Tibial nerve (tissue), 4 donors: ENCODE results near the gene SFMBT2. TPM values are rescaled to one million over a fixed set of nuclear protein-coding genes. Genes with fewer than 3 reads are reported as not detected.
"Not testable (repeated sequence)": the region's sequence is repeated elsewhere in the genome, so short reads cannot be mapped to it uniquely, and the experiment has no call there.

Experiments
- DNase-seq, 2 donors: peaks; one replicate each; pipeline ENCODE4 v3.0.0-alpha.2; 2019; ENCODE audit warnings: low spot score in 2 of 2
- H3K27ac ChIP-seq, 4 donors: fragments of 200-600 bp; sonication (generic) in 3 of 4; one replicate each; pipeline ENCODE4 v1.5.1; 2017 to 2019; ENCODE audit warnings: mild to moderate bottlenecking in 1 of 4
- H3K27me3 ChIP-seq, 2 donors: fragments of 200-600 bp; sonication (generic) in 1 of 2; one replicate each; pipeline versions ENCODE4 v1.5.1 to v1.6.0; 2017 to 2019
- H3K36me3 ChIP-seq, 3 donors: fragments of 200-600 bp; sonication (generic); one replicate each; pipeline ENCODE4 v1.5.1; 2018 to 2019
- H3K4me1 ChIP-seq, 4 donors: fragments of 200-600 bp; sonication (generic) in 3 of 4; one replicate each; pipeline ENCODE4 v1.5.1; 2017 to 2019
- H3K4me3 ChIP-seq, 4 donors: fragments of 200-600 bp; sonication (generic) in 3 of 4; one replicate each; pipeline ENCODE4 v1.5.1; 2017 to 2019; ENCODE audit warnings: mild to moderate bottlenecking in 1 of 4, moderate library complexity in 1 of 4
- H3K9me3 ChIP-seq, 4 donors: fragments of 200-600 bp; sonication (generic) in 3 of 4; one replicate each; pipeline ENCODE4 v1.5.1; 2017 to 2019
- CTCF ChIP-seq, 5 experiments: fragments of 200-600 bp in 3 of 5; fragments of 450-650 bp in 2 of 5; sonication (generic) in 3 of 5; IDR thresholded peaks; one replicate each; pipeline ENCODE4 v1.5.1; 2016 to 2019; ENCODE audit warnings: antibody characterized with exemption in 5 of 5, mild to moderate bottlenecking in 3 of 5, moderate library complexity in 2 of 5
- EP300 ChIP-seq, 2 donors: sonication (generic); formaldehyde crosslinking; IDR thresholded peaks; one replicate each; pipeline ENCODE4 v1.6.1; 2017; ENCODE audit warnings: antibody characterized with exemption in 2 of 2, mild to moderate bottlenecking in 1 of 2
- POLR2A ChIP-seq, 2 donors: fragments of 450-650 bp; IDR thresholded peaks; one replicate each; pipeline ENCODE4 v1.6.1; 2017; ENCODE audit warnings: antibody characterized with exemption in 2 of 2, mild to moderate bottlenecking in 2 of 2, moderate library complexity in 2 of 2
- WGBS, 2 donors: methylation state at CpG; one replicate each; pipeline ENCODE4 v1.1.5; 2018; 5-methylcytosine and 5-hydroxymethylcytosine counted together
- total RNA-seq, 4 donors: library from RNA; depleted of rRNA; stranded (reverse); fragments of >200 nt; gene quantifications; one replicate each; pipeline ENCODE4 v1.1.0, GENCODE V29; 2016

Gene SFMBT2
- total RNA-seq, 4 donors from 2014 or later = 10.2 to 24.0 (median 15.4) TPM

GRCh38 chr10:7188456-7189050, 222.3 kb downstream of the SFMBT2 start:
- H3K4me1 ChIP-seq = peaks cover 0 to 15% (median 2%) of the 10 kb centered on the region in 4 donors
- peaks cover 0 to 40% (median 0%) of the 10 kb centered on the region in 3 donors for H3K36me3 ChIP-seq
- 46 to 49% methylated on average over 9 of the region's 9 CpGs for WGBS, 2 donors
- no peak for DNase-seq
- H3K27ac ChIP-seq = peak overlapping the region in 2 of 4 donors; percentile 25 to 58
- no peaks in the 10 kb centered on the region for H3K9me3 ChIP-seq
- H3K27me3 ChIP-seq = no peaks in the 10 kb centered on the region
- H3K4me3 ChIP-seq = no peak overlapping the region
- TF ChIP-seq EP300 (IDR thresholded peaks at IDR 0.05) (peak in 1 of 2 donors; percentile 26), POLR2A (IDR thresholded peaks at IDR 0.05) (no peak)

GRCh38 chr10:7186387-7187018, 224.3 kb downstream of the SFMBT2 start:
- TF ChIP-seq CTCF (IDR thresholded peaks at IDR 0.05) (no peak), POLR2A (IDR thresholded peaks at IDR 0.05) (no peak), EP300 (IDR thresholded peaks at IDR 0.05) (no peak)
- no peak overlapping the region for H3K27ac ChIP-seq
- H3K9me3 ChIP-seq = no peaks in the 10 kb centered on the region
- DNase-seq = no peak
- 85 to 91% methylated on average over 6 of the region's 6 CpGs for WGBS, 2 donors
- H3K4me3 ChIP-seq = no peak overlapping the region
- peaks cover 0 to 26% (median 0%) of the 10 kb centered on the region in 3 donors for H3K36me3 ChIP-seq
- H3K27me3 ChIP-seq = no peaks in the 10 kb centered on the region
- peaks cover 0 to 15% (median 2%) of the 10 kb centered on the region in 4 donors for H3K4me1 ChIP-seq

GRCh38 chr10:7185367-7185690, 225.5 kb downstream of the SFMBT2 start:
- WGBS, 2 donors = 82 to 90% methylated on average over 4 of the region's 4 CpGs
- TF ChIP-seq CTCF (IDR thresholded peaks at IDR 0.05) (no peak), EP300 (IDR thresholded peaks at IDR 0.05) (no peak), POLR2A (IDR thresholded peaks at IDR 0.05) (no peak)
- Histone ChIP-seq H3K4me1 (peaks cover 0 to 15% (median 2%) of the 10 kb centered on the region in 4 donors), H3K27me3 (no peaks in the 10 kb centered on the region), H3K36me3 (peaks cover 0 to 20% (median 0%) of the 10 kb centered on the region in 3 donors), H3K27ac (no peak overlapping the region), H3K9me3 (no peaks in the 10 kb centered on the region), H3K4me3 (no peak overlapping the region)
- DNase-seq = no peak

GRCh38 chr10:7184660-7185366, 226.0 kb downstream of the SFMBT2 start:
- no peak for DNase-seq
- no peaks in the 10 kb centered on the region for H3K27me3 ChIP-seq
- H3K4me1 ChIP-seq = peaks cover 0 to 15% (median 2%) of the 10 kb centered on the region in 4 donors
- TF ChIP-seq CTCF (IDR thresholded peaks at IDR 0.05) = no peak
- TF ChIP-seq EP300 (IDR thresholded peaks at IDR 0.05) = peak in 1 of 2 donors; percentile 56
- no peaks in the 10 kb centered on the region for H3K9me3 ChIP-seq
- H3K4me3 ChIP-seq = no peak overlapping the region
- H3K27ac ChIP-seq = peak overlapping the region in 1 of 4 donors; percentile 5
- 76 to 84% methylated on average over 14 of the region's 14 CpGs for WGBS, 2 donors
- H3K36me3 ChIP-seq = peaks cover 0 to 20% (median 0%) of the 10 kb centered on the region in 3 donors

GRCh38 chr10:7184116-7184515, 226.7 kb downstream of the SFMBT2 start:
- WGBS, 2 donors = 91 to 96% methylated on average over 2 of the region's 2 CpGs
- H3K36me3 ChIP-seq = peaks cover 0 to 20% (median 0%) of the 10 kb centered on the region in 3 donors
- DNase-seq, H3K27ac ChIP-seq, H3K9me3 ChIP-seq, H3K4me3 ChIP-seq, H3K27me3 ChIP-seq: not testable (repeated sequence)
- peaks cover 0 to 10% (median 2%) of the 10 kb centered on the region in 4 donors for H3K4me1 ChIP-seq

GRCh38 chr10:7182327-7182726, 228.5 kb downstream of the SFMBT2 start:
- H3K27me3 ChIP-seq, H3K4me3 ChIP-seq, H3K4me1 ChIP-seq, DNase-seq, H3K9me3 ChIP-seq, H3K27ac ChIP-seq: not testable (repeated sequence)
- peaks cover 0 to 30% (median 0%) of the 10 kb centered on the region in 3 donors for H3K36me3 ChIP-seq
- 92 to 100% methylated on average over 1 of the region's 1 CpG for WGBS, 2 donors
